IgD-negative memory B cell (primary cell): ENCODE measurements around the gene FAM171A1. TPM values are rescaled to one million over a fixed set of nuclear protein-coding genes. Genes with fewer than 3 reads are reported as not detected.

Experiments used
- H3K27ac Mint-ChIP-seq, 3 donors: one replicate each; pipeline ENCODE4 v1.8.0; 2020 to 2022; ENCODE audit warnings: mild to moderate bottlenecking in 3 of 3, mixed read lengths in 3 of 3, moderate library complexity in 1 of 3
- H3K27me3 Mint-ChIP-seq: one replicate; pipeline ENCODE4 v1.8.0; 2021; ENCODE audit warnings: mixed read lengths
- H3K36me3 Mint-ChIP-seq: one replicate; pipeline ENCODE4 v1.8.0; 2020; ENCODE audit warnings: mild to moderate bottlenecking, mixed read lengths
- H3K4me1 Mint-ChIP-seq, 3 donors: one replicate each; pipeline ENCODE4 v1.8.0; 2020 to 2022; ENCODE audit warnings: mixed read lengths in 3 of 3, mild to moderate bottlenecking in 1 of 3
- H3K4me3 Mint-ChIP-seq, 4 donors: one replicate each; pipeline ENCODE4 v1.8.0; 2020 to 2022; ENCODE audit warnings: mild to moderate bottlenecking in 4 of 4, mixed read lengths in 4 of 4, moderate library complexity in 3 of 4
- H3K9me3 Mint-ChIP-seq, 3 donors: one replicate each; pipeline ENCODE4 v1.8.0; 2020 to 2021; ENCODE audit warnings: mixed read lengths in 3 of 3, mild to moderate bottlenecking in 1 of 3
- polyA plus RNA-seq: library from polyadenylated mRNA; unstranded; fragments of 300-500 nt; fragmentation: Illumina TruSeq; gene quantifications from one replicate; pipeline ENCODE4 v1.2.3, GENCODE V29; 2021

The FAM171A1 gene
- polyA plus RNA-seq, 1 donor from 2014 or later = 0.36 TPM

DNA sequence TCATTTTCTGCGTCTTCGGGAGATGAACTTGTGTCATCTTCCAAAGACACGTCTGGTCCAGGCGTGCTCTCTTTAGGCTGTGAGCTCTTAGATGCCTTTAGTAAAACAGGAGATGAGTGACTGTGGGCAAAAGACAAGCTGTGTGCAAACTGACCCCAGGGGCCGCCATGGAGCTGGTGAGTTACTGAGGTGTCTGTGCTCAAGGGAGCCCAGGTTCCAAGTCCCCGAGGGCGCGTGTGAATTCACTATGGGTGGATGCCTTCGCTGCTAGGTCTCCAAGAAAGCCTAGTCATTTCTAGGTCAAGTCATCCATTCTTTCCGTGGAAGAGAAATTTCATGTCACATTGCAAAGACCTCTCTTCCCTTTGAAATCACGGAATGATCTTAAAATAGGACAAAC is 118.7 kb downstream of the FAM171A1 start:
- H3K4me3 Mint-ChIP-seq = no peak overlapping the region
- peaks cover 0 to 8% (median 4%) of the 10 kb centered on the region in 3 donors for H3K4me1 Mint-ChIP-seq

DNA sequence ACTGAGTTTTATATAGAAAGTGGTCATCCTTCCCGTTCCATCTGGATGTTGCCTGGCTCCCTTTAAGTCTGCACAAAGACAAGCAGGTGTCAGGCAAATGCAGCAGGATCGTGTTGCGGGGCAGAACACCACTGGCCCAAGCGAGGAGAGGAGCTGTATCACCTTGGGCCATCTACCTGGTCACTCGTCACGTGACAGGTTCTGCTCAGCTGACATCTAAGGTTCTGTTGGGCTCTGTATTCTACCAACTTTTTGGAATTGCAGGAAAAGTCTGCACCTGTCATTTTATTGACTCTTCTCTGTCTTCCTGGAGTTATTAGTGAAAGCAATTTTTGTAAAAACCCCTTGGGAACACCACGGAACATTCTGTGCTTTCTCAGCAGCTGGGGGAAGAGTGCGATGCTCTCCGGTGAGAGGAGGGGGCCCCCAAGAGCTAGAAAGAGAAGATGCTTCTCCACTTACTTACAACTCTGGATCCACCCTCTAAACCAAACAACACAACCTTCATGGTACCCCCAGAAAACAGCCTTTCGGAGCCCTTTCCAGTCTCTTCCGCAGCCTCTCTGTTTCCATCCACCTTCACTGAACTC is 119.2 kb downstream of the FAM171A1 start:
- Mint-ChIP-seq H3K4me1 (peaks cover 0 to 8% (median 4%) of the 10 kb centered on the region in 3 donors), H3K4me3 (no peak overlapping the region), H3K27ac (no peak overlapping the region), H3K36me3 (no peaks in the 10 kb centered on the region), H3K27me3 (peaks cover 18% of the 10 kb centered on the region), H3K9me3 (no peaks in the 10 kb centered on the region)

More for the DNA sequence above, 118.7 kb downstream of the FAM171A1 start:
- Mint-ChIP-seq H3K27me3 (peaks cover 18% of the 10 kb centered on the region), H3K9me3 (no peaks in the 10 kb centered on the region), H3K36me3 (no peaks in the 10 kb centered on the region), H3K27ac (no peak overlapping the region)

DNA sequence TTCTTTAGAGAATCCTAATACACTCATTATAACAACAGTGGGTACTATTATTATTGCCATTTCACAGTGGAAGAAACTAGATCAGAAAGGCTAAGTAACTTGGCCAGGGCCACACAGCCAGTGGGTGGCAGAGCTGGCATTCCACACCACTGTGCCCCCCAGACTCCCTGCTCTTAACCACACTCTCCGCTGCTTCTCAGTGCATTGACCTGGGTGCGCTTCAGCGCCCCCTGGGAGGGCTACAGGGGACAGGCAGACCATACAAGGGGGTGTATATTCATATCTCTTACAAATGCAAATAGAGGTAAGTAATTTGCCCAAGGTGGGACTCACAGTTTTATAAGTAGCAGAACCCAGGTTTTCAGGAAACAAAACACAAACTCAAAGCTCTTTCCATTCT is 125.6 kb downstream of the FAM171A1 start:
- Mint-ChIP-seq H3K4me3 (no peak overlapping the region), H3K27me3 (no peaks in the 10 kb centered on the region), H3K36me3 (no peaks in the 10 kb centered on the region), H3K9me3 (peaks cover 0 to under 1% (median 0%) of the 10 kb centered on the region in 3 donors), H3K4me1 (no peaks in the 10 kb centered on the region), H3K27ac (no peak overlapping the region)

DNA sequence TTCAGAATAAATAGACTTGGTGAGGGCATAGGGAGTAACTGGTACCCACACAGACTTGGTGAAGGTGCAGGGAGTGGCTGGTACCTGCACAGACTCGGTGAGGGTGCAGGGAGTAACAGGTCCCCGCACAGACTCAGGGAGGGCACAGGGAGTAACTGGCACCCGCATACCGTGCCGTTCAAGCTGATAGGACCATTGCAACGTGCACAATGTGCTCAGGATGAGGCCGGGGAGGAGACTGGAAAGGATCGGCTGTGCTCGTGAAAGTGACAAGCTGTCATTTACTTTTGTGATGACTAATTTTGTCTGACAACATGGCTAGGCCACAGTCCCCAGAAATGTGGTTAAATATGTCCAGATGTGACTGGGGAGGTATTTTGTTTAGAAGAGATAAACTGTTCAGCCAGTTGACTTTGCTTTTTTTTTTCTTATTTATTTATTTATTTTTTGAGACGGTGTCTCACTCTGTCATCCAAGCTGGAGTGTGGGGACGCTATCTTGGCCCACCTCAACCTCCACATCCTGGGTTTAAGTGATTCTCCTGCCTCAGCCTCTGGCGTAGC is 126.4 kb downstream of the FAM171A1 start:
- H3K36me3 Mint-ChIP-seq = no peaks in the 10 kb centered on the region
- peaks cover 0 to 2% (median 0%) of the 10 kb centered on the region in 3 donors for H3K9me3 Mint-ChIP-seq
- no peaks in the 10 kb centered on the region for H3K27me3 Mint-ChIP-seq
- H3K4me3 Mint-ChIP-seq = no peak overlapping the region
- H3K27ac Mint-ChIP-seq = no peak overlapping the region
- H3K4me1 Mint-ChIP-seq = no peaks in the 10 kb centered on the region

DNA sequence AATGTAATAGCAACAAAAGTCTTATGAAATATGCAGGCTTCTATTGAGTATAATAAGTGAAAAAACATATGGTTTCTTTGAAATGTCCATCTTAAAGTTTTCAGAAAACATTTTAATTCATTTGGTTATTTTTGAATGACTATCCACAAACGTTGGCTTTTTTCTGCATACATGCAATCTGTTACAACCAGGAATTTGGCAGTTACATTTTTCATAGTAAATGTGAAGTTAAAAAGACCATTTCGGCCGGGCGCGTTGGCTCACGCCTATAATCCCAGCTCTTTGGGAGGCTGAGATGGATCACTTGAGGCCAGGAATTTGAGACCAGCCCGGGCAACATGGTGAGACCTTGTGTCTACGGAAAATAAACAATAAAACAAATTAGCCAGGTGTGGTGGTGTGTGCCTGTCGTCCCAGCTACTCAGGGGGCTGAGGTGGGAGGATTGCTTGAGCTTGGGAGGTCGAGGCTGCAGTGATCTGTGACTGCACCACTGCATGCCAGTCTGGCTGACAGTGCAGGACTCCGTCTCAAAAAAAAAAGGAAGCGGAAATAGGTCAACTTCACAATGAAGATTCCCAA is 128.7 kb downstream of the FAM171A1 start:
- Mint-ChIP-seq H3K27ac (no peak overlapping the region), H3K4me3 (no peak overlapping the region), H3K4me1 (no peaks in the 10 kb centered on the region), H3K27me3 (no peaks in the 10 kb centered on the region), H3K36me3 (no peaks in the 10 kb centered on the region), H3K9me3 (peaks cover 0 to 2% (median 0%) of the 10 kb centered on the region in 3 donors)

DNA sequence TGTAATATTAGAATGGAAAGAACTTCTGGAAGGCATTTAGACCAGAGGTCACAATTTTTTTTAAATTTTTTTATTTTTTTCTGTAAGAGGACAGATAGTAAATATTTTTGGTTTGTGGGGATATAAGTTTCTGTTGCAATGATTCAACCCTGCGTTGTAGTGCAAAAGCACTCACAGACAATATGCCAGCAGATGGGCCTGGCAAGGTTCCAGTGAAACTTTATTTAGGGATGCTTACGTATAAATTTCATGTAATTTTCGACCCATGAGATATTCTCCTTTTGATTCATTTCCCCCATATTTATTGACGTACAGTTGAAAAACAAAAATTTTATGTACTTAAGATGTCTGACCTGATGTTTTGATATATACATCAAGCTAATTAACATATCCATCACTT is 129.8 kb downstream of the FAM171A1 start:
- Mint-ChIP-seq H3K27ac (no peak overlapping the region), H3K36me3 (no peaks in the 10 kb centered on the region), H3K27me3 (no peaks in the 10 kb centered on the region), H3K4me3 (no peak overlapping the region), H3K9me3 (peaks cover 0 to 2% (median 0%) of the 10 kb centered on the region in 3 donors), H3K4me1 (no peaks in the 10 kb centered on the region)

DNA sequence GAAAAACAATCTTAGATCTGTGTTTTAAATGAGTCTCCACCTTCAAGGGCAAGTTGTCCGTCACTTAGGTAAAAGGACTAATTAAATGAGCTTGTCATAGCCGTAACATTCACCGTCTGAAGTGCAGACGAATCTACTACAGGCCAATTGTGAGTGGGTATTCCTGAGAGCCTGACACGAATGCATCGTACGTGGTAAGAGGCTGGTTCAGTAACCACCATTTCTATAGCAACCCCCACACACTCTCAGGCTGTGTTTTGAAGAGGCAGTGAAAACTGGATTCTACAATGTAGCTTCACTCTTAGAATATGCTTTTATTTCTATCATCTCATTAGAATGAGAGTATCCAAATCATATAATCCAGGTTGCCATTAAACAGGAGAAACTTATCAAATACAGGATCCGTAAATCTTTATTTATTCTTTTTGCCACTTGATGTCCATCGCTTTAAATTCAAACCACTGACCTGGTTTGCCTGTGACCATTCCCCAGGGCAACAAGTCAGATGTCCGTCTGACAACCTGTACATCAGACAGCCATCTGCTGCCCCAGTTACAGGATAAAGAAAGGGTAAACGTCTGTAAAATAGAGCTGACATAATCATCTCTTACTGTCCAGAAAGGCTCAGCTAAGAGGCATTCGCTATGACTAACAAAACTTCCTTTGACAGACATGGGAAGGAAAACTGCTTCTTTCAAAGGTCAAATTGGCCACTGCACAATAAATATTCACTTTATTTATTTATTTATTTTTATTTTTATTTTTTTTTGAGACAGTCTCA is 132.3 kb downstream of the FAM171A1 start:
- Mint-ChIP-seq H3K9me3 (peaks cover 0 to 2% (median 0%) of the 10 kb centered on the region in 3 donors), H3K4me3 (no peak overlapping the region), H3K36me3 (no peaks in the 10 kb centered on the region), H3K27me3 (no peaks in the 10 kb centered on the region), H3K4me1 (no peaks in the 10 kb centered on the region), H3K27ac (no peak overlapping the region)

DNA sequence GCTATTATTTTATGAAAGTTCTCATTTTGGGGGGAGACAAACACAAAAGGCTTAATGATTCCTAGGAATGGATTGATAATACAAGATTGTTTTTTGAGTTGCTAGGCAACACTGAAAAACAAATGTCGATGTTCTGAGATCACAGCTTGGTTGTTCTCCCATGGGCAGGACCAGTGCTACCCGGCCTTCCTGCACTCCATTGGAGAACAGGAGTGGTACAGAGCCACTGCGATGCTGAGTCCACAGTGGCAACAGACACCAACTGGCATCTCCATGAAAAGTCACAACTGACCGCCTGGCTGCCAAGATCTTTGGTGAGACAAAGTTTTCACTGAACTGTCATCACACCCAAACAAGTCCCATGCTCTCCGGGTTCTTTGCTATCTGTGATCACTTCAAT is 133.7 kb downstream of the FAM171A1 start:
- Mint-ChIP-seq H3K27me3 (peaks cover 1% of the 10 kb centered on the region), H3K36me3 (no peaks in the 10 kb centered on the region), H3K4me3 (no peak overlapping the region), H3K9me3 (peaks cover 0 to 2% (median 0%) of the 10 kb centered on the region in 3 donors), H3K4me1 (no peaks in the 10 kb centered on the region), H3K27ac (no peak overlapping the region)

DNA sequence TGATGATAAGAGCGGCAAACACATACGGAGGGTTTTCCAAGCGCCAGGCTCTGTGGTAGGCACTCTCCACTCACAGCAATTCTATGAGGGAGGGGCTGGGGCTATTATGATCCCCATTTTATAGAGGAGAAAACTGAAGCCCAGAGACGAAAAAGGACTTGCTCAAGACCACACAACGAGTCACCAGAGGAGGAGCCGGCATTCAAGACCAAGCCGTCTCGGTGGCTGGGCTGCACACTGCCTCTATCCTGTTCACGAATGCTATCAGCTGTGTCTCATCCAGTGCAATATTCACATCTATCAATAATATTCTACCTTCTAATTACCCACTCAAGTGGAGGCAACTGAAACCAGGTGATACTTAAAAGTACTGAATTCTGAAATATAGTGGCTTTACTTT is 134.7 kb downstream of the FAM171A1 start:
- Mint-ChIP-seq H3K27me3 (peaks cover 1% of the 10 kb centered on the region), H3K4me1 (no peaks in the 10 kb centered on the region), H3K9me3 (peaks cover 0 to 2% (median 0%) of the 10 kb centered on the region in 3 donors), H3K36me3 (no peaks in the 10 kb centered on the region), H3K27ac (no peak overlapping the region), H3K4me3 (no peak overlapping the region)

DNA sequence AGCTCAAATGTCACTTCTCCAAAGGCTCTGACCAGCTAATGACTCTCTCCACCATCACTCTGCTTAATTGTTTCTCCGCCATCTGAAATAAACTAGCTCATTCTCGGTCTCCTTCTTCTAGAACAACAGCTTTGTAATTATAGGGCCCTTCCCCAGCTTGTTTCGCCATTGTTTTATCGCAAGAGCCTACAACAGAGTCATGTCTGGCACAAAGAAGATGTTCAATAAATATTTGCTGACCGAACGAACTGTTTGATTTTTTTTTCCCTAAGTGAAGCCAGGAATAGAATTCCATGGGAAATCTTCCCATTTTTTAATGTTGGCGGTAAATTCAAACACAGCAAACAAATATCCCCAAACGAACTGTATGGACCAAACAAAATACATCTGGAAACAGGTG is 138.8 kb downstream of the FAM171A1 start:
- H3K36me3 Mint-ChIP-seq = no peaks in the 10 kb centered on the region
- no peaks in the 10 kb centered on the region for H3K4me1 Mint-ChIP-seq
- H3K9me3 Mint-ChIP-seq = peaks cover 0 to 2% (median 1%) of the 10 kb centered on the region in 3 donors
- no peak overlapping the region for H3K27ac Mint-ChIP-seq
- H3K4me3 Mint-ChIP-seq = no peak overlapping the region
- H3K27me3 Mint-ChIP-seq = peaks cover 4% of the 10 kb centered on the region

DNA sequence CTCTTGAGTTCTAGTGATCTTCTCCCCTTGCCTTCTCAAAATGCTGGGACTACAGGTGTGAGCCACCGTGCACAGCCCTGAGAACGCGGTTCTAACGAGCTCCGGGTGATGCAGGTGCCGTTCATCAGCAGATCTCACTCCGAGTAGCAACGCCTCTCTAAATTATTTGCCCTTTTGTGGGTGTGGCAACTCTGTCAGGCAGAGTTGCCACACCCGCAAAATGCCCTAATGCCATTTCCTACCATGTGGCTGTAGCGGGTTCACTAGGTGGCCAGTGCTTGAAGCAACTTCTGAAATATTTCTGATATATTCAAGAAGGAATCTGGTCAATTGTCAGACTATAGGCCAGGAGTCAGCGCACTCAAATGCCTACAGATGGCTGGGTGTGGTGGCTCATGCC is 139.7 kb downstream of the FAM171A1 start:
- Mint-ChIP-seq H3K9me3 (peaks cover 0 to 2% (median 2%) of the 10 kb centered on the region in 3 donors), H3K4me1 (no peaks in the 10 kb centered on the region), H3K27ac (no peak overlapping the region), H3K4me3 (no peak overlapping the region), H3K27me3 (peaks cover 8% of the 10 kb centered on the region), H3K36me3 (no peaks in the 10 kb centered on the region)

DNA sequence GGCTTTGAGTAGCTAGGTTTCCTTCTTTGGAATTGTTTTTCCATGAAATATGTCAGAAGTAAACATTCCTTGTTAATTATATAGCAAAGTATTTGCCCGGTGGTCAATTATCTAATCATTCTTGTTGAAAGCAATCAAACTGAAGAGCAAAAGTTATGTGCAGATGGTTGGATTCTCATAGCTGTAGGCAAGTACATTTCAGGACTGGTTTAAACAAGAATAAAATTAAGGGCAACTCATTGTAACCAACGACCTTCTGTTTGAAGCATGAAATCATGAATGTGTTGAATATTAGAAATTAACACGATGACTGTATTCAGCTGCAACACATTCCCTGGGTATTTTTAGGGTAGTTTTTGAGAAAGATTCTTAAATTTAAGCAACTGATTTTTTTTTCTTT is 140.8 kb downstream of the FAM171A1 start:
- Mint-ChIP-seq H3K27me3 (peaks cover 8% of the 10 kb centered on the region), H3K36me3 (no peaks in the 10 kb centered on the region), H3K9me3 (peaks cover 0 to 3% (median 2%) of the 10 kb centered on the region in 3 donors), H3K4me3 (no peak overlapping the region), H3K4me1 (no peaks in the 10 kb centered on the region), H3K27ac (no peak overlapping the region)

DNA sequence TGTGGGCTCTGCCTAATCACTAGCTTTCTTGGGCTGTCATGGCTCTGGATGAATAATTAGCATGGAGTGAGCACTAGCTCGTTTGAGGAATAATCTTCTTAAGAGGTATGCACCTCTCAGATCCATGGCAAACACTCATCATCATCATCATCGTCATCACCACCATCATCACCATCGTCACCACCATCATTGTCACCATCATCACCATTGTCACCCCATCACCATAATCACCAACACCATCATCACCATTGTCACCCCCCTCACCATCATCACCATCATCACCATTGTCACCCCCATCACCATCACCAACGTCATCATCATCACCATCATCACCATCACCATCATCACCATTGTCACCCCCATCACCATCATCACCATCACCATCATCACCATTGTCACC is 141.8 kb downstream of the FAM171A1 start:
- Mint-ChIP-seq H3K27ac (no peak overlapping the region), H3K9me3 (peaks cover 2 to 9% (median 4%) of the 10 kb centered on the region in 3 donors), H3K4me3 (no peak overlapping the region), H3K27me3 (peaks cover 8% of the 10 kb centered on the region), H3K4me1 (no peaks in the 10 kb centered on the region), H3K36me3 (no peaks in the 10 kb centered on the region)

DNA sequence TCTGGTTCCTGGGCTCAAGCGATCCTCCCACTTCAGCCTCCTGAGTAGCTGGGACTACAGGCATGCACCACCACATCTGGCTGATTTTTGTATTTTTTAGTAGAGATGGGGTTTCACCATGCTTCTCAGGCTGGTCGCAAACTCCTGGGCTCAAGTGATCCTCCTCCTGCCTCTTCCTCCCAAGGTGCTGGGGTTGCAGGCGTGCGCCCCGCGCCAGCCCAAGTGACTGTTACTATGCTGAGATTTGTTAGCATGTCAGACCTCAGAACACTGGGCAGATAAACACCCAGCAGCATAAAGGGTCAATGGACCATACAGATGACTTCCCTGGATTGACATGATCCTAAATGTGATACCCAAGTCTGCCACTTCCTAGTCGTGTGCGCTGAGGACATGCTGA is 142.7 kb downstream of the FAM171A1 start:
- H3K36me3 Mint-ChIP-seq = no peaks in the 10 kb centered on the region
- H3K4me1 Mint-ChIP-seq = no peaks in the 10 kb centered on the region
- no peak overlapping the region for H3K4me3 Mint-ChIP-seq
- peaks cover 4 to 14% (median 5%) of the 10 kb centered on the region in 3 donors for H3K9me3 Mint-ChIP-seq
- peaks cover 8% of the 10 kb centered on the region for H3K27me3 Mint-ChIP-seq
- H3K27ac Mint-ChIP-seq = no peak overlapping the region

DNA sequence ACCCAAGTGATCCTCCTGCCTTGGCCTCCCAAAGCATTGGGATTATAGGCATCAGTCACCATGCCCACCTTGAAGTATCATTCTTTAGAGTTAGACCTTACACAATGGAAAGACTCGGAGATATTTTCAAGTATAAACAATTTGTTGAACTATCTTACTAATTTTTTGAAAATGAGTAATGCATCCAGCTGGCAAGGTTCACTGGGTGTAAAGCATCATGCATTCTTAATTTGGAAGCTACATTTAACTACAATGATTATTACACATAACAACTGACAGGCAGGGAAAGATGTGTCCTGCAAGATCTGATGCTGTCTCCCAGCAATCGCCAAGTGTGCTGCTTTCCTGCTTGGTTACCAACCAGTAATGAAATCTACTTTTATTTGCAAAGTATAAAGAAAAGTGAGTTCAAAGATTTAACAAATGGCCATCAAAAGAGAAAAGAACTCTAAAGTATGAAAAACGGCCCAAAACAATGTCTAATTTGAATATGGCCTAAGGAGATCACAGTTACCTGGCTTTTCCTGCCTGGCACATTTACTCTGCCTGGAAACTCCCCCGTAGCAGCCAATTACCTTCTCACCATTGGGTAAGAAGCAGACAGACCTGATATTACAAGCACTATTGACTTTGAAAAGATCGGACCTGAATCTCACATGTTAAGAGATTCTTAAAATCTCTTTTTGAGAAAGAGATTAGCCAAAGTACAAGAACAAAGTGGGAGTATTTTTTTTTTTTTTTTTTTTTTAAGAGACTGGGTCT is 143.3 kb downstream of the FAM171A1 start:
- peaks cover 4 to 14% (median 5%) of the 10 kb centered on the region in 3 donors for H3K9me3 Mint-ChIP-seq
- H3K27me3 Mint-ChIP-seq = peaks cover 7% of the 10 kb centered on the region
- no peaks in the 10 kb centered on the region for H3K4me1 Mint-ChIP-seq
- H3K36me3 Mint-ChIP-seq = no peaks in the 10 kb centered on the region
- no peak overlapping the region for H3K4me3 Mint-ChIP-seq
- no peak overlapping the region for H3K27ac Mint-ChIP-seq
